ENCODE measurements around the gene CEP85L.

DNA sequence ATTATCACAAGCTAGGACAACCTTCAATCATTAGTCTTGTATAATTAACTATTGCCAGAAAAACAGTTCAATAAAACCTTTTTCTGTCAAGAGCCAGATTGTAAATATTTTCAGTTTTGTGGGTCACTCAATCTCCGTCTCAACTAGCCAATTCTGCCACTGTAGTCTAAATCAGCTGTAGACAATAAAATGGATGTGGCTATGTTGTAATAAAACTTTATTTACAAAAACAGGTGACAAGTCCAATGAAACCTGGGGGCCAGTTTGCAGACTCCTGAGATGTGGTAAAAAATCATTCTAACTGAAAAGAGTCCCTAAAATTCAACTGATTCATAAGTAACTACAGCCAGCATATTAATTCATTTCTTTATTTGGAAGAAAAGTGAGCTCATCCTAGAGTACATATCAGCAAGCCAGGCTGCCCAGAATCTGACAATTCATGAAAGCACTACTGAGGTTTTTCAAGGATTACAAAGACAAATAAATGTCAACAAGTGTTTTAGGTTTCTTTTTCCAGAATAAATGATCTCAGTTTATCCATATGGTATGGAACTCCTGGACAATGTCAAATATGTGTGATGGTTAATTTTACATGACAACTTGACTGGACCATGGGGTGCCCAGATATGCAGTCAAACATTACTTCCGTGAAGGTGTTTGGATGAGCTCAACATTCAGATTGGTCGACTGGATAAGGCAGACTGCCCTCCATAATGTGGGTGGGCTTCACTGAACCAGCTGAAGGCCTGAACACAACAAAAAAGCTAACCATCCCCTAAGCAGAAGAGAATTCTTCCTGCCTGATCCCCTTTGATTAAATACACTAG lies 15.3 kb downstream of the CEP85L start:
- TF ChIP-seq, protein P1, sequence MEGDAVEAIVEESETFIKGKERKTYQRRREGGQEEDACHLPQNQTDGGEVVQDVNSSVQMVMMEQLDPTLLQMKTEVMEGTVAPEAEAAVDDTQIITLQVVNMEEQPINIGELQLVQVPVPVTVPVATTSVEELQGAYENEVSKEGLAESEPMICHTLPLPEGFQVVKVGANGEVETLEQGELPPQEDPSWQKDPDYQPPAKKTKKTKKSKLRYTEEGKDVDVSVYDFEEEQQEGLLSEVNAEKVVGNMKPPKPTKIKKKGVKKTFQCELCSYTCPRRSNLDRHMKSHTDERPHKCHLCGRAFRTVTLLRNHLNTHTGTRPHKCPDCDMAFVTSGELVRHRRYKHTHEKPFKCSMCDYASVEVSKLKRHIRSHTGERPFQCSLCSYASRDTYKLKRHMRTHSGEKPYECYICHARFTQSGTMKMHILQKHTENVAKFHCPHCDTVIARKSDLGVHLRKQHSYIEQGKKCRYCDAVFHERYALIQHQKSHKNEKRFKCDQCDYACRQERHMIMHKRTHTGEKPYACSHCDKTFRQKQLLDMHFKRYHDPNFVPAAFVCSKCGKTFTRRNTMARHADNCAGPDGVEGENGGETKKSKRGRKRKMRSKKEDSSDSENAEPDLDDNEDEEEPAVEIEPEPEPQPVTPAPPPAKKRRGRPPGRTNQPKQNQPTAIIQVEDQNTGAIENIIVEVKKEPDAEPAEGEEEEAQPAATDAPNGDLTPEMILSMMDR (IDR thresholded peaks at IDR 0.05 in 8 of 11, conservative IDR thresholded peaks at IDR 0.05 in 3 of 11): no peak
- TF ChIP-seq POLR2A (IDR thresholded peaks at IDR 0.05) (no peak), POLR2AphosphoS5 (IDR thresholded peaks at IDR 0.05) (no peak)
